GM08714 (cell line): Measurements from ENCODE around the gene CFAP92.

Experiments
- H3K4me3 ChIP-seq: fragments of 200-500 bp; sonication (Bioruptor generic); 2 replicates; pipeline ENCODE4 v1.5.1; 2014; ENCODE audit warnings: mild to moderate bottlenecking, low read length, inconsistent platforms
- ZNF274 ChIP-seq: IDR thresholded peaks from 2 replicates; pipeline ENCODE4 v1.6.1; 2012; ENCODE audit warnings: mild to moderate bottlenecking, low read depth, low read length

The CFAP92 gene

DNA sequence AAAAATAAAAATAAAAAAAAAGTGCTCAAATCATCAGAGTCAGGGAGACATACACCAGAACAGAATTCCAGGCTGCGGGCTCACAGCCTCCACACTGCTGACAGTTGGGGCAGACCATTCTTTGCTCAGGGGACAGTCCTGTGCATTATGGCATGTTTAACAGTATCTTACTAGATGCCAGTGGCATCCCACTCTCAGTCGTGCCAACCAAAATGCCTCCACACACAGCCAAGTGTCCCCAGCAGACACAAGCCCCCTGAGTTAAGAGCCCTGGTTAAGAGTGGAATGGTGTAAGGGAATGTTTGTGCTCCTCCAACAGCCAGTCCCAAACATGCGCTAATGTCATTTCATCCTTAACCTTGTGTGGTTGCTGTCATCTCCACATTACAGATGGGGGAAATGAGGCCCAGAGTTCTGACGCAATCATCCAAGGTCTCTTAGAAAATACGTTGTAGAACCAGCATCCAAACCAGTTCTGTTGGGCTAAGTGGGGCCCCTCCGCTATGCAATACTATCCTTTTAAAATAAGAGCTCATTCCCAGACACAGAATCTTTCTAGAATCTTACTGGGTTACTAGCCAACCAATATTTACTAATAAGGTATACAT lies 26.0 kb downstream of the CFAP92 start:
- no peak for TF ChIP-seq ZNF274
- no peak overlapping the region for H3K4me3 ChIP-seq

- no peak for TF ChIP-seq ZNF274
- no peak overlapping the region for H3K4me3 ChIP-seq
Observed at GRCh38 chr3:128965818-128966217, 28.1 kb downstream of the CFAP92 start.

DNA sequence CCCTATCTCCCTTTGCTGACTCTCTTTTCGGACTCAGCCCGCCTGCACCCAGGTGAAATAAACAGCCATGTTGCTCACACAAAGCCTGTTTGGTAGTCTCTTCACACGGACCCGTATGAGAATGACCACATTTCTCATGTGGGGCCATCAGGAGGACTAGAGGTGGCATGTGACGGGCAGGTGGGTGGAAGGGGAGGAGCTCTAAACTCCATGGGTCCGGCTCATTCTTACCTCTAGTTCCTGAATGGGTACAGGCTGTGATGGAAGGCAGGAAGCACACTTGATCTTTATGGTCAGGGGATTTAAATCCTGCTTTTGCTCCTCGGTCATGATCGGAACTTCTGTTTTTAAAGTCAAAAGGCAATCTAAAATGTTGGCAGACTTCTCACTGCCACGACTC lies 28.6 kb downstream of the CFAP92 start:
- TF ChIP-seq ZNF274, result no peak

GRCh38 chr3:128956440-128956839 lies 37.4 kb downstream of the CFAP92 start:
- TF ChIP-seq ZNF274, result no peak
- H3K4me3 ChIP-seq, result no peak overlapping the region

More for the DNA sequence above, 28.6 kb downstream of the CFAP92 start:
- H3K4me3 ChIP-seq, result no peak overlapping the region

GRCh38 chr3:128950223-128950938 lies 43.5 kb downstream of the CFAP92 start:
- no peak for TF ChIP-seq ZNF274
- H3K4me3 ChIP-seq, result no peak overlapping the region

GRCh38 chr3:128949158-128949557 lies 44.7 kb downstream of the CFAP92 start:
- no peak overlapping the region for H3K4me3 ChIP-seq
- no peak for TF ChIP-seq ZNF274

DNA sequence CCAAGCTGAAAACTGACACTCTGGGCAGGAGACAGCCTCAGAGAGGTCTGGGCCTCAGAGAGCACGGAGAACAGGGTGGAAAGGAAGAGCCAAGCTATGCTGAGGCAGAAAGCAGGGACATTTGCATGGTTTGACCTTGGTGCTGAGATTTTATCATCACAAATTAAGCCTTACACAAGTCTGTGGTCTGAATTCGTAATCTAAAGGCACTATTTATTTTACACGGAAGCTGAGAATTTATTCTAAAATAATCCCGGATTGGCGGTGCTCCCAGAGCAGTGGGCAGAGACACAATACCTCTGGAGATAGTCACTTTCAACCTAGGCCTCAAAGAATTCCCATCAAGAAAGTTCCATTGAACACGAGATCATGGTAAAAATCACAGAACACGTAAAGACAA lies 47.5 kb downstream of the CFAP92 start:
- H3K4me3 ChIP-seq, result no peak overlapping the region
- TF ChIP-seq ZNF274, result no peak

GRCh38 chr3:128945878-128946175 lies 48.0 kb downstream of the CFAP92 start:
- TF ChIP-seq ZNF274, result no peak
- no peak overlapping the region for H3K4me3 ChIP-seq

GRCh38 chr3:128945041-128945877 lies 48.6 kb downstream of the CFAP92 start:
- no peak for TF ChIP-seq ZNF274
- no peak overlapping the region for H3K4me3 ChIP-seq

- TF ChIP-seq ZNF274, result no peak
Observed at GRCh38 chr3:128942161-128942952, 51.5 kb downstream of the CFAP92 start.

DNA sequence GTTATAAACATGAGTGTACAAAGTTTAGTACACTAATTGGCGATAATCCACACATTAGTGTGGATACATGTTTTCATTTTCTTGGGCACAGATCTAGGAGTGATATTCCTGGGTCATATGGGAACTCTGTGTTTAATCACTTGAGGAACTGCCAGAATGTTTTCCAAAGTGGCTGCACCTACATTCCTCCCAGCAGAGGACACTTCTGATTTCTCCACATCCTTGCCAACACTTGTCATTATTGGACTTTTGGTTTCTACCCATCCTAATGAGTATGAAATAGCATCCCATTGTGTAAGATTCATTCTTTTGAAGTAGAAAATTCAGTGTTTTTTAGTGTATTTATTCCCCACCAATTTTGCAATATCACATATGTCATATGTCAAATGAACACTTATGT lies 53.6 kb downstream of the CFAP92 start:
- no peak for TF ChIP-seq ZNF274

More at GRCh38 chr3:128942161-128942952, 51.5 kb downstream of the CFAP92 start:
- no peak overlapping the region for H3K4me3 ChIP-seq

GRCh38 chr3:128936341-128936740 lies 57.5 kb downstream of the CFAP92 start:
- no peak overlapping the region for H3K4me3 ChIP-seq
- no peak for TF ChIP-seq ZNF274

More for the DNA sequence above, 53.6 kb downstream of the CFAP92 start:
- H3K4me3 ChIP-seq, result no peak overlapping the region

GRCh38 chr3:128935922-128936321 lies 58.0 kb downstream of the CFAP92 start:
- TF ChIP-seq ZNF274, result no peak

DNA sequence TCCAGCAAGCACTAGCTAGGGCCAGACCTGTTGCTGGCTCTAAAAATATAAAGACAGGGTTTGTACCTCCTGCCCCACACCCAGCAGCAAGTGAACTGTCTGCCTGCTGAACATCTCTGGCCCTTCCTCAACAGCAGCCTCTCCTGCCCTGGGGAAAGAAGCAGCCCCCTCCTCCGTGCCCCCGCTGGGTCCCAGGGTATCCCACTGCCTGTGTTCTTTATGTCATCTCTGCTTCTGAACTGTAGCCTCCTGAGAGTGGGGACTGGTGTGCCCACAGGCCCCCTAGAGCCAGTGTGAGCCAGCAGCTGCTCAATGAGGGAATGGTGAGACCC lies 60.0 kb downstream of the CFAP92 start:
- no peak overlapping the region for H3K4me3 ChIP-seq
- TF ChIP-seq ZNF274, result no peak

More at GRCh38 chr3:128935922-128936321, 58.0 kb downstream of the CFAP92 start:
- H3K4me3 ChIP-seq, result no peak overlapping the region
